Lower leg skin (tissue), 4 donors: ENCODE results near the gene H6PD. TPM values are rescaled to one million over a fixed set of nuclear protein-coding genes. Genes with fewer than 3 reads are reported as not detected.
A peak's percentile ranks its signal among the peaks of the same experiment; 100 is the strongest.

Experiments
- DNase-seq, 2 donors: peaks; one replicate each; pipeline ENCODE4 v3.0.0-alpha.2; 2019; ENCODE audit warnings: low spot score in 2 of 2
- H3K4me3 ChIP-seq: fragments of 200-600 bp; sonication (generic); 2 replicates; pipeline ENCODE4 v1.5.1; 2017; ENCODE audit warnings: mild to moderate bottlenecking, low read depth; ENCODE audit not compliant: poor library complexity, severe bottlenecking
- POLR2A ChIP-seq, 2 donors: fragments of 450-650 bp; IDR thresholded peaks; one replicate each; pipeline ENCODE4 v1.6.1; 2016 to 2017; ENCODE audit warnings: antibody characterized with exemption in 2 of 2, mild to moderate bottlenecking in 1 of 2, moderate library complexity in 1 of 2
- WGBS, 2 donors: methylation state at CpG; one replicate each; pipeline ENCODE4 v1.1.5; 2018; 5-methylcytosine and 5-hydroxymethylcytosine counted together
- intact Hi-C: fragments of 100-400 bp; cut with DNase I; formaldehyde crosslinking; loops from one replicate; pipeline ENCODE4 v1.15.0; 2023; ENCODE audit warnings: low total_unique reads
- total RNA-seq, 4 donors: library from RNA; depleted of rRNA; stranded (reverse); fragments of >200 nt; gene quantifications; one replicate each; pipeline ENCODE4 v1.1.0, GENCODE V29; 2016
- TF ChIP-seq, protein P1 (sequence below), 3 donors: fragments of 450-650 bp; IDR thresholded peaks; one replicate each; pipeline ENCODE4 v1.5.1; 2016; ENCODE audit warnings: antibody characterized with exemption in 3 of 3, mild to moderate bottlenecking in 3 of 3, moderate library complexity in 2 of 3

The H6PD gene
- total RNA-seq, 4 donors from 2014 or later = 65.5 to 98.7 (median 87.8) TPM

DNA sequence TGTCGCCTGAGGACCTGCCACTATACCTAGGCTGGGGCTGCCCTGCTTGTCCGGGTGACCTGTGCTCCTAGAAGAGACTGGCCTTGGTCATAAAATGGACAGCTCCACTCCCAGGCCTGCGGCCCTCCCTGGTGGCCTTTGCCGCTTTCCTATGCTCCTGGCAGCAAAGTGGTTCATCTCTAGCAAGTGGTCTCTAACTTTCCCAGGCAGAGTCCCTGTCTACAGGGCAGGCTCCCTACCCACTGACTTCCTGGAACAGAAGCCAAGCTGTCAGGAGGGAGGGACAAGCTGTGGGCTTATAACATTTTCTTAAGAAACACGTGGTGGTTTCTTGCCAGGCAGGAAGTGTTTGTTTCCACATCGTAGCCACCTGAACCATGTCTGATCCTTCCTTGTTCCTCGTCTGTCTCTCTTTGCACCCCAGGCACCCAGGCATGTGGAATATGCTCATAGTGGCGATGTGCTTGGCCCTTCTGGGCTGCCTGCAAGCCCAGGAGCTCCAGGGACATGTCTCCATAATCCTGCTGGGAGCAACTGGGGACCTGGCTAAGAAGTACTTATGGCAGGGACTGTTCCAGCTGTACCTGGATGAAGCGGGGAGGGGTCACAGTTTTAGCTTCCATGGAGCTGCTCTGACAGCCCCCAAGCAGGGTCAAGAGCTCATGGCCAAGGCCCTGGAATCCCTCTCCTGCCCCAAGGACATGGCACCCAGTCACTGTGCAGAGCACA, 10.1 kb downstream of the H6PD start:
- 59 to 64% methylated on average over 9 of the region's 9 CpGs for WGBS, 2 donors
- peak in 1 of 2 donors; percentile 52 for DNase-seq
- no peak for TF ChIP-seq POLR2A (IDR thresholded peaks at IDR 0.05)
- TF ChIP-seq, protein P1, sequence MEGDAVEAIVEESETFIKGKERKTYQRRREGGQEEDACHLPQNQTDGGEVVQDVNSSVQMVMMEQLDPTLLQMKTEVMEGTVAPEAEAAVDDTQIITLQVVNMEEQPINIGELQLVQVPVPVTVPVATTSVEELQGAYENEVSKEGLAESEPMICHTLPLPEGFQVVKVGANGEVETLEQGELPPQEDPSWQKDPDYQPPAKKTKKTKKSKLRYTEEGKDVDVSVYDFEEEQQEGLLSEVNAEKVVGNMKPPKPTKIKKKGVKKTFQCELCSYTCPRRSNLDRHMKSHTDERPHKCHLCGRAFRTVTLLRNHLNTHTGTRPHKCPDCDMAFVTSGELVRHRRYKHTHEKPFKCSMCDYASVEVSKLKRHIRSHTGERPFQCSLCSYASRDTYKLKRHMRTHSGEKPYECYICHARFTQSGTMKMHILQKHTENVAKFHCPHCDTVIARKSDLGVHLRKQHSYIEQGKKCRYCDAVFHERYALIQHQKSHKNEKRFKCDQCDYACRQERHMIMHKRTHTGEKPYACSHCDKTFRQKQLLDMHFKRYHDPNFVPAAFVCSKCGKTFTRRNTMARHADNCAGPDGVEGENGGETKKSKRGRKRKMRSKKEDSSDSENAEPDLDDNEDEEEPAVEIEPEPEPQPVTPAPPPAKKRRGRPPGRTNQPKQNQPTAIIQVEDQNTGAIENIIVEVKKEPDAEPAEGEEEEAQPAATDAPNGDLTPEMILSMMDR (IDR thresholded peaks at IDR 0.05) = no peak
- no peak overlapping the region for H3K4me3 ChIP-seq
- intact Hi-C loops = loop anchor here (5.0 kb wide), 1 partner anchor 1467 kb away; no protein-coding TSS in a partner anchor

DNA sequence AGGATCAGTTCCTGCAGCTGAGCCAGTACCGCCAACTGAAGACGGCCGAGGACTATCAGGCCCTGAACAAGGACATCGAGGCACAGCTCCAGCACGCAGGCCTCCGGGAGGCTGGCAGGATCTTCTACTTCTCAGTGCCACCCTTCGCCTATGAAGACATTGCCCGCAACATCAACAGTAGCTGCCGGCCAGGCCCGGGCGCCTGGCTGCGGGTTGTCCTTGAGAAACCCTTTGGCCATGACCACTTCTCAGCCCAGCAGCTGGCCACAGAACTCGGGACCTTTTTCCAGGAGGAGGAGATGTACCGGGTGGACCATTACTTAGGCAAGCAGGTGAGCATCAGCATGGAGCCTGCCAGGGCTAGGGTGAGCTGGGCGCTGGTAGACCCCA, 10.7 kb downstream of the H6PD start:
- WGBS, 2 donors = 90 to 91% methylated on average over 3 to 15 of the region's 15 CpGs
- intact Hi-C loops = no loop called here
- H3K4me3 ChIP-seq = no peak overlapping the region
- DNase-seq = no peak
- TF ChIP-seq, protein P1 (IDR thresholded peaks at IDR 0.05) = no peak
- TF ChIP-seq POLR2A (IDR thresholded peaks at IDR 0.05) = no peak

DNA sequence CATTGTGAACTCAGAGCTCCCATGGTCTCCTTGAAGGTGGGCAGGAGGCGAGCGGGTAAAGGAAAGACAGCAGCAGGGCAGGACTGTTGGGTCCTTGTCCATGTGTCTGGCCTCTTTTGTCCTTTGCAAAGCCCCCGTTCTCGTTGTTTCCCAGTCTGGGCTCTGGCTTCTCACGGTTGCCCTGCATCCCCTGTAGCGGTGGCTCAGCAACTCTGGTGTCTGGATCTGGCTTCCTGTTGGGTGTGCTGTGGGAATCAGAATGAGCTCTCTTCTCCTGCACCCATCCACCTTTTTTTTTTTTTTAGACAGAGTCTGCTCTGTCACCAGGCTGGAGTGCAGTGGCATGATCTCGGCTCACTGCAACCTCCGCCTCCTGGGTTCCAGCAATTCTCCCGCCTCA, 11.1 kb downstream of the H6PD start:
- intact Hi-C loops = no loop called here
- no peak overlapping the region for H3K4me3 ChIP-seq
- TF ChIP-seq, protein P1 (IDR thresholded peaks at IDR 0.05) = no peak
- no peak for TF ChIP-seq POLR2A (IDR thresholded peaks at IDR 0.05)
- WGBS, 2 donors = 88 to 89% methylated on average over 9 of the region's 9 CpGs
- no peak for DNase-seq

DNA sequence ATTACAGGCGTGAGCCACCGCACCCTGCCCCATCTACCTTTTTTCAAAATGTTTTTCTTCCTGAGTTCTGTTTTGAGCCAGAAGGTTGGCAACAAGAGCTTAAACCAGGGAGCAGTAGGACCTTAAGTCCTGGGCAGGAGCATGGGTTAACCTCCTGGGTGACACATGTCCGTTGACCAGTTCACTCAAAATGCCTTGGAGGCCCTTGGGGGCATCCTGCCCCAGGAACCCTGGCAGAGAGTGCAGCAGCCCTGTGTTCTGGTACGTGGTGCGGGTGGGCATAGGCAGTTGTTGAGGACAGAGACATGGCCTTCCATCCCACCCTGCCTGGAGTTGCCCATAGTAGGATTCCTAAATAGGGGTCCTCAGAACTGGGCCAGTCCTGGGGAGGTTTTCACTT, 11.6 kb downstream of the H6PD start:
- no peak for DNase-seq
- WGBS, 2 donors = 94% methylated on average over 5 of the region's 5 CpGs
- H3K4me3 ChIP-seq = no peak overlapping the region
- TF ChIP-seq, protein P1 (IDR thresholded peaks at IDR 0.05) = no peak
- no peak for TF ChIP-seq POLR2A (IDR thresholded peaks at IDR 0.05)
- intact Hi-C loops = no loop called here

DNA sequence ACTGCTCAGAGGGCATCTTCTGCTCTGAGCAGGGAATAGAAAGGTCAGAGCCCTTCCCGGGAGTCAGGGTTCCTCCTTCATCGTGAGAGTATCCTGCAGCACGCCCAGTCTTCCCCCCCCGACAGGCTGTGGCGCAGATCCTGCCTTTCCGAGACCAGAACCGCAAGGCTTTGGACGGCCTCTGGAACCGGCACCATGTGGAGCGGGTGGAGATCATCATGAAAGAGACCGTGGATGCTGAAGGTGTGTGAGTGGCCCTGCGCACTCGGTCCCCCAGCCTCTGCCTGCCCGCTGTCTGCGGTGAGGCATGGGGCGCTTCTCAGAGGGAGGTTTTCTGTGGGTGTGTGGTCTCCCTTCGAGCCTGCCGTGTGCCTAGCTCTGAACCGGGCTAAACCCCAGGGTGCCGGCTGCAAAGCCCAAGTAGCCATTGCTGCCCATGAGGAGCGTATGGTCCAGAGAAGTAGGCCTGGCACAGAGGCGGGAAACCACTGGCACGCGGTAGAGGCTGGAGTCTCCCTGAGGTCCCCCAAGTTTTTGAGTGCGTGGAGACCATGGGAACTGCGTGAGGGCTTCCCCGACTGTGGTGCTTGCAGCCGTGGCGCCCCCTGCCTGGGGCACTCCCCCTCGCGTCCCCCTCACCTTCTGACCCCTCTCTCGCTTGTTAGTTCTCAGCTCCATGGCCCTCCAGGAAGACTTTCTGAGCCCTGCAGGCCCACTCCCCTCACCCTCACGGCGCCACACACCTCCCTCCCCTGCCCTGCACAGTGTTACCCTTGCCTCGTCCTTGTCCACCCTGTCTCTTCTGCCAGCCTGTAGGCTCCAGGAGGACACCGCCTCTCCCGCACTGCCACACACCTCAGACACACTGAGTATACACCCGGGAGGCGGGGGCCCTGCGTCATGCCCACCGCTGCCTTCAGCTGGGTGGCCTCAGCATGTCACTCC, 12.5 kb downstream of the H6PD start:
- H3K4me3 ChIP-seq = no peak overlapping the region
- intact Hi-C loops = no loop called here
- WGBS, 2 donors = 79 to 83% methylated on average over 36 to 41 of the region's 41 CpGs
- TF ChIP-seq, protein P1 (IDR thresholded peaks at IDR 0.05) = no peak
- no peak for TF ChIP-seq POLR2A (IDR thresholded peaks at IDR 0.05)
- DNase-seq = no peak
